A673 (cell line): ENCODE data around the gene LUZP2. TPM values are rescaled to one million over a fixed set of nuclear protein-coding genes. Genes with fewer than 3 reads are reported as not detected.

Experiments used
- BruUV-seq: library from RNA; stranded (reverse); fragments of 400-500 nt; replicated peaks from 2 replicates; lab custom pipeline; 2021; lab: Mats Ljungman, UMichigan
- CTCF ChIA-PET: fragments of 300-600 bp; sonication (Branson Sonifier 250); formaldehyde crosslinking; loops from one replicate; lab custom pipeline; 2022; ENCODE audit warnings: antibody characterized with exemption; lab: Charles Lee
- POLR2A ChIA-PET: fragments of 300-600 bp; sonication (Branson Sonifier 250); formaldehyde crosslinking; loops from one replicate; lab custom pipeline; 2022; ENCODE audit warnings: antibody characterized with exemption; ENCODE audit not compliant: low non-redundant PET; lab: Charles Lee
- DNase-seq: peaks from one replicate; pipeline ENCODE4 v3.0.0-alpha.2; 2015; ENCODE audit warnings: low spot score
- H3K27ac ChIP-seq: fragments of 200-600 bp; sonication (generic); 2 replicates; pipeline ENCODE4 v1.5.1; 2016; ENCODE audit warnings: mixed run types, low read depth, mild to moderate bottlenecking, mixed read lengths, antibody characterized with exemption, low read length; ENCODE audit not compliant: poor library complexity, severe bottlenecking
- H3K27me3 ChIP-seq: fragments of 200-600 bp; sonication (generic); replicated peaks from 2 replicates; pipeline ENCODE4 v1.6.1; 2017; ENCODE audit warnings: mixed run types, low read depth, mild to moderate bottlenecking, mixed read lengths, antibody characterized with exemption, low read length; ENCODE audit not compliant: insufficient read depth, poor library complexity
- H3K36me3 ChIP-seq: fragments of 200-600 bp; sonication (generic); 2 replicates; pipeline ENCODE4 v1.6.1; 2016; ENCODE audit warnings: mixed run types, mild to moderate bottlenecking, mixed read lengths, antibody characterized with exemption, low read length; ENCODE audit not compliant: insufficient read depth, poor library complexity, severe bottlenecking
- H3K4me1 ChIP-seq: fragments of 200-600 bp; sonication (generic); 2 replicates; pipeline ENCODE4 v1.6.1; 2017; ENCODE audit warnings: mixed run types, mild to moderate bottlenecking, mixed read lengths, antibody characterized with exemption, low read length; ENCODE audit not compliant: insufficient read depth, poor library complexity, severe bottlenecking
- H3K4me3 ChIP-seq: fragments of 200-600 bp; sonication (generic); 2 replicates; pipeline ENCODE4 v1.5.1; 2016; ENCODE audit warnings: low read depth, mixed run types, mild to moderate bottlenecking, mixed read lengths, low read length; ENCODE audit not compliant: poor library complexity, severe bottlenecking
- H3K9me3 ChIP-seq: fragments of 200-600 bp; sonication (generic); 2 replicates; pipeline ENCODE4 v1.6.1; 2016; ENCODE audit warnings: mixed run types, low read depth, mild to moderate bottlenecking, mixed read lengths, antibody characterized with exemption, low read length; ENCODE audit not compliant: poor library complexity, severe bottlenecking
- EZH2 ChIP-seq: fragments of 200-600 bp; sonication (generic); IDR thresholded peaks from 2 replicates; pipeline ENCODE4 v1.6.1; 2017; ENCODE audit warnings: borderline replicate concordance, low read depth, mild to moderate bottlenecking, mixed read lengths, antibody characterized with exemption, low read length; ENCODE audit not compliant: poor library complexity, severe bottlenecking
- intact Hi-C: fragments of 100-400 bp; cut with micrococcal nuclease; formaldehyde crosslinking; loops from one replicate; pipeline ENCODE4 v1.10.0; 2022; ENCODE audit not compliant: unreplicated experiment
- total RNA-seq: library from RNA; stranded (reverse); gene quantifications from 2 replicates; pipeline ENCODE4 v1.2.3, GENCODE V29; 2021
- TF ChIP-seq, protein P1 (sequence below): fragments of 300-800, 200-600 bp; sonication (generic); conservative IDR thresholded peaks from 2 replicates; pipeline ENCODE4 v1.5.1; 2017; ENCODE audit warnings: low read depth, mild to moderate bottlenecking, antibody characterized with exemption, low read length, moderate library complexity, mixed read lengths

The LUZP2 gene
- total RNA-seq, 1 experiment from 2014 or later = 0.15 TPM

DNA sequence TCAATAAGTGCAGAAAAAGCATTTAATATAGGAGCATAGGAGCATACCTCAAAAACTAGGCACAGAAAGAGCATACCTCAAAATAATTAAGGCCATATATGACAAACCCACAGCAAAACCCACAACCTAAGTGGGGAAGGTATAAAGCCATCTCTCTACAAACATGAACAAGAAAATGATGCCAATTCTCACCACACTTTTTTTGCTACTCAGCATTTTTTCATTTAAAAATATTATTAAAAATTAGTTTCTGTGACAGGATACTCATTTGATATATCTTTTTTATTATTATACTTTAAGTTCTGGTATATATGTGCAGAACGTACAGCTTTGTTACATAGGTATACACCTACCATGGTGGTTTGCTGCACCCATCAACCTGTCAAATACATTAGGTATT, 352.0 kb downstream of the LUZP2 start:
- BruUV-seq = no TSS peak
- Histone ChIP-seq H3K27me3 (no peaks in the 10 kb centered on the region), H3K36me3 (no peaks in the 10 kb centered on the region), H3K9me3 (no peaks in the 10 kb centered on the region), H3K4me1 (no peaks in the 10 kb centered on the region), H3K4me3 (no peak overlapping the region), H3K27ac (no peak overlapping the region)
- CTCF ChIA-PET = no interaction called here
- POLR2A ChIA-PET = no interaction called here
- intact Hi-C loops = no loop called here
- TF ChIP-seq, protein P1, sequence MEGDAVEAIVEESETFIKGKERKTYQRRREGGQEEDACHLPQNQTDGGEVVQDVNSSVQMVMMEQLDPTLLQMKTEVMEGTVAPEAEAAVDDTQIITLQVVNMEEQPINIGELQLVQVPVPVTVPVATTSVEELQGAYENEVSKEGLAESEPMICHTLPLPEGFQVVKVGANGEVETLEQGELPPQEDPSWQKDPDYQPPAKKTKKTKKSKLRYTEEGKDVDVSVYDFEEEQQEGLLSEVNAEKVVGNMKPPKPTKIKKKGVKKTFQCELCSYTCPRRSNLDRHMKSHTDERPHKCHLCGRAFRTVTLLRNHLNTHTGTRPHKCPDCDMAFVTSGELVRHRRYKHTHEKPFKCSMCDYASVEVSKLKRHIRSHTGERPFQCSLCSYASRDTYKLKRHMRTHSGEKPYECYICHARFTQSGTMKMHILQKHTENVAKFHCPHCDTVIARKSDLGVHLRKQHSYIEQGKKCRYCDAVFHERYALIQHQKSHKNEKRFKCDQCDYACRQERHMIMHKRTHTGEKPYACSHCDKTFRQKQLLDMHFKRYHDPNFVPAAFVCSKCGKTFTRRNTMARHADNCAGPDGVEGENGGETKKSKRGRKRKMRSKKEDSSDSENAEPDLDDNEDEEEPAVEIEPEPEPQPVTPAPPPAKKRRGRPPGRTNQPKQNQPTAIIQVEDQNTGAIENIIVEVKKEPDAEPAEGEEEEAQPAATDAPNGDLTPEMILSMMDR = no peak
- TF ChIP-seq EZH2 = no peak
- DNase-seq = no peak

DNA sequence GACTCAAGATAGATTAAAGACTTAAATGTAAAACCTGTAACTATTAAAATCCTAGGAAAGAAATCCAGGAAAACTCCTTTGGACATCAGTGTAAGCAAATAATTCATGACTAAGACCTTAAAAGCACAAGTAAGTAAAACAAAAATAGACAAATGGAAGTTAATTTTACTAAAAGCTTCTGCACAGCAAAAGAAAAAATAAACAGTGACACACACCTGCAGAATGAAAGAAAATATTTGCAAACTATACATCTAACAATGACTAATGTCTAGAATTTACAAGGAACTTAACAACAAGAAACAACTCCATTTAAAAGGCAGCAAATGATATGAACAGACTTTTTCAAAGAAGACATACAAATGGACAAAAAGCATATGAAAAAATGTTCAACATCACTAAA, 359.1 kb downstream of the LUZP2 start:
- H3K9me3 ChIP-seq = no peaks in the 10 kb centered on the region
- ChIA-PET POLR2A (no interaction called here), CTCF (no interaction called here)
- H3K4me3 ChIP-seq = no peak overlapping the region
- no peaks in the 10 kb centered on the region for H3K36me3 ChIP-seq
- intact Hi-C loops = no loop called here
- no TSS peak for BruUV-seq
- no peak overlapping the region for H3K27ac ChIP-seq
- no peak for DNase-seq
- TF ChIP-seq, protein P1 = no peak
- no peak for TF ChIP-seq EZH2
- H3K27me3 ChIP-seq = no peaks in the 10 kb centered on the region
- no peaks in the 10 kb centered on the region for H3K4me1 ChIP-seq

DNA sequence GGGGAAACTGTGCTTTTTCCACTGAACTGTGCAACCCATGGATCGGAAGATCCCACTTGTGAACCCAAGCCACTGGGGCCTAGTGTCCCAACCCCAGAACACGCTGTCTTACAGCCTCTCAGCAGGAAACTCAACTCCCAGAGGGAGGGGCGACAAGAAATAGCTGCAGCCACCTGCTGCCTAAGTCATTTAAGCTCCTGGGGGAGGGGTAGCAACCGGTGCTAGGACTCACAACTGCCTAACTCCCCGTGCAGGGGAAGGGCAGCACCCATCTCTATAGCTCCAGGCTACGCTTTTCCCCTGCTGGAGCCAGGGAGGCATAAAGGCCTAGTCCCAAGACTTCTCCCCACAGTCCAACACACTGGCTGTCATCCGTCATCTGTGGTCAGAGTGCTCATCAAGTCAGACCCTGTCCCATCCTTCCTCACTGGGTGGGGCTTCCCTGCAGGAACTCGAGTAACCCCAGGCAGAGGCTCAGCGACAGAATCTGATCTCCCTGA, 363.0 kb downstream of the LUZP2 start:
- H3K9me3 ChIP-seq = no peaks in the 10 kb centered on the region
- ChIA-PET CTCF (no interaction called here), POLR2A (no interaction called here)
- no peaks in the 10 kb centered on the region for H3K4me1 ChIP-seq
- no peaks in the 10 kb centered on the region for H3K27me3 ChIP-seq
- H3K27ac ChIP-seq = no peak overlapping the region
- no peak for DNase-seq
- BruUV-seq = no TSS peak
- intact Hi-C loops = no loop called here
- H3K36me3 ChIP-seq = no peaks in the 10 kb centered on the region
- TF ChIP-seq, protein P1 = no peak
- TF ChIP-seq EZH2 = no peak
- no peak overlapping the region for H3K4me3 ChIP-seq
